Ovary (tissue), 9 donors: ENCODE data around the gene NSG2. TPM values are rescaled to one million over a fixed set of nuclear protein-coding genes. Genes with fewer than 3 reads are reported as not detected.
"Not testable (repeated sequence)": the region's sequence is repeated elsewhere in the genome, so short reads cannot be mapped to it uniquely, and the experiment has no call there.

Experiments used
- DNase-seq, 5 donors: peaks; one replicate each; pipeline ENCODE4 v3.0.0-alpha.2; 2019 to 2020
- H3K27ac ChIP-seq, 2 donors: fragments of 200-600 bp; one replicate each; pipeline versions ENCODE4 v1.5.1 to v1.8.0; 2019 to 2022
- H3K27me3 ChIP-seq: fragments of 200-600 bp; one replicate; pipeline ENCODE4 v1.8.0; 2022
- H3K36me3 ChIP-seq: fragments of 200-600 bp; sonication (generic); one replicate; pipeline ENCODE4 v1.5.1; 2019
- H3K4me1 ChIP-seq: one replicate; pipeline ENCODE4 v1.8.1; 2013; ENCODE audit warnings: mild to moderate bottlenecking, moderate library complexity; ENCODE audit not compliant: insufficient read depth
- H3K4me3 ChIP-seq: fragments of 200-600 bp; sonication (generic); one replicate; pipeline ENCODE4 v1.5.1; 2017
- H3K9me3 ChIP-seq, 2 donors: fragments of 200-600 bp in 1 of 2; sonication (generic) in 1 of 2; one replicate each; pipeline versions ENCODE4 v1.5.1 to v1.8.1; 2013 to 2019; ENCODE audit warnings: mild to moderate bottlenecking in 1 of 2, moderate library complexity in 1 of 2
- CTCF ChIP-seq, 3 donors: fragments of 450-650 bp in 2 of 3; fragments of 200-600 bp in 1 of 3; IDR thresholded peaks; one replicate each; pipeline versions ENCODE4 v1.5.1 to v1.8.0; 2016 to 2022; ENCODE audit warnings: antibody characterized with exemption in 3 of 3, mild to moderate bottlenecking in 1 of 3
- EP300 ChIP-seq: sonication (generic); formaldehyde crosslinking; IDR thresholded peaks from one replicate; pipeline ENCODE4 v1.6.1; 2017; ENCODE audit warnings: antibody characterized with exemption
- POLR2A ChIP-seq: fragments of 450-650 bp; IDR thresholded peaks from one replicate; pipeline ENCODE4 v1.6.1; 2017; ENCODE audit warnings: antibody characterized with exemption, mild to moderate bottlenecking, moderate library complexity
- WGBS, 3 donors: extraction: QIAGEN DNeasy Blood & Tissue Kit in 1 of 3; methylation state at CpG; one replicate each; pipeline versions ENCODE4 v1.1.5 to v1.1.7; 2013 to 2017; 5-methylcytosine and 5-hydroxymethylcytosine counted together
- intact Hi-C, 4 donors: fragments of 100-400 bp; cut with DNase I; formaldehyde crosslinking; loops; one replicate each; pipeline versions ENCODE4 v1.11.0 to v1.15.1; 2022 to 2023
- polyA plus RNA-seq, 2 donors: library from polyadenylated mRNA; stranded (reverse); fragments of 200-250 nt in 1 of 2; fragments of 350-450 nt in 1 of 2; fragmentation: Illumina TruSeq in 1 of 2; extraction: RNeasy Lipid Tissue Mini Kit (QIAGEN cat#74804) in 1 of 2; gene quantifications; one replicate each; pipeline ENCODE4 v1.2.3, GENCODE V29; 2013 to 2014
- total RNA-seq, 7 donors: library from RNA; depleted of rRNA in 2 of 7; stranded (reverse); fragments of >200 nt in 2 of 7; fragmentation: NEBNext Ultra II Directional in 3 of 7; extraction: Animal tissue kit (Norgen Biotek cat#: 25700) in 3 of 7; gene quantifications; one replicate each; pipeline versions ENCODE4 v1.1.0 to v1.2.4, GENCODE V29; 2016 to 2023
- donor health status: DM: no; HTN: no; CAD: no; lungs with moderate emphysema.
- donor health status: DM: no; HTN: no; CAD: no.
- donor health status: Bipolar disorder and iron deficiency.
- donor health status: DM: yes; HTN: yes; CAD: no.
- donor health status: DM: no; HTN: no; CAD: no.
- donor health status: DM: yes; HTN: yes; CAD: no.

The NSG2 gene
- total and polyA plus RNA-seq, 9 donors, result not detected

- TF ChIP-seq POLR2A, result no peak
- no peak for TF ChIP-seq EP300
- TF ChIP-seq CTCF (IDR thresholded peaks at IDR 0.05), result no peak
- WGBS, 3 donors, result 88 to 91% (median 89%) methylated on average over 15 of the region's 15 CpGs
- Histone ChIP-seq H3K9me3 (no peaks in the 10 kb centered on the region), H3K27me3 (no peaks in the 10 kb centered on the region), H3K27ac (no peak overlapping the region), H3K36me3 (no peaks in the 10 kb centered on the region), H3K4me1 (no peaks in the 10 kb centered on the region), H3K4me3 (no peak overlapping the region)
- intact Hi-C loops, result loop anchor here in 1 of 4 donors (10.0 kb wide), 1 partner anchor 926 kb away; no protein-coding TSS in a partner anchor
- no peak for DNase-seq
Observed at GRCh38 chr5:174098694-174099093, 53.2 kb downstream of the NSG2 start.

- Histone ChIP-seq H3K36me3 (no peaks in the 10 kb centered on the region), H3K27ac (no peak overlapping the region), H3K27me3 (no peaks in the 10 kb centered on the region), H3K4me3 (no peak overlapping the region), H3K4me1 (no peaks in the 10 kb centered on the region), H3K9me3 (no peaks in the 10 kb centered on the region)
- 67 to 79% (median 68%) methylated on average over 5 of the region's 5 CpGs for WGBS, 3 donors
- TF ChIP-seq EP300, result no peak
- TF ChIP-seq CTCF (IDR thresholded peaks at IDR 0.05), result no peak
- no peak for TF ChIP-seq POLR2A
- DNase-seq, result no peak
- intact Hi-C loops, result no loop called here
Observed at GRCh38 chr5:174100490-174100889, 55.0 kb downstream of the NSG2 start.

GRCh38 chr5:174101195-174101730, 55.8 kb downstream of the NSG2 start:
- no peak for DNase-seq
- Histone ChIP-seq H3K27me3 (no peaks in the 10 kb centered on the region), H3K4me1 (no peaks in the 10 kb centered on the region), H3K9me3 (no peaks in the 10 kb centered on the region), H3K27ac (no peak overlapping the region), H3K36me3 (no peaks in the 10 kb centered on the region), H3K4me3 (no peak overlapping the region)
- intact Hi-C loops, result no loop called here
- 63 to 70% (median 65%) methylated on average over 6 of the region's 6 CpGs for WGBS, 3 donors
- TF ChIP-seq CTCF (IDR thresholded peaks at IDR 0.05) (no peak), POLR2A (no peak), EP300 (no peak)

GRCh38 chr5:174102574-174102973, 57.1 kb downstream of the NSG2 start:
- H3K9me3 ChIP-seq, intact Hi-C loops, H3K36me3 ChIP-seq, H3K27ac ChIP-seq, H3K4me3 ChIP-seq, H3K4me1 ChIP-seq, H3K27me3 ChIP-seq, DNase-seq: not testable (repeated sequence)
- WGBS, 3 donors, result 80 to 88% (median 83%) methylated on average over 2 of the region's 2 CpGs

- Histone ChIP-seq H3K27me3 (no peaks in the 10 kb centered on the region), H3K9me3 (no peaks in the 10 kb centered on the region), H3K27ac (no peak overlapping the region), H3K4me3 (no peak overlapping the region), H3K4me1 (no peaks in the 10 kb centered on the region), H3K36me3 (no peaks in the 10 kb centered on the region)
- WGBS, 3 donors, result 65 to 75% (median 71%) methylated on average over 17 of the region's 17 CpGs
- DNase-seq, result no peak
- TF ChIP-seq POLR2A, result no peak
- TF ChIP-seq CTCF (IDR thresholded peaks at IDR 0.05), result no peak
- no peak for TF ChIP-seq EP300
- intact Hi-C loops, result no loop called here
Observed at GRCh38 chr5:174106997-174107655, 61.6 kb downstream of the NSG2 start.
